Stimulated activated CD8-positive, alpha-beta memory T cell treated with anti-CD3 and anti-CD28 coated beads, Interleukin-7, amount 100 ng/mL, for 4 hours (primary cell): ENCODE results near the gene G3BP2.
"Not testable (repeated sequence)": the region's sequence is repeated elsewhere in the genome, so short reads cannot be mapped to it uniquely, and the experiment has no call there.

Experiments
- DNase-seq, 2 donors: peaks; one replicate each; pipeline ENCODE4 v3.0.0-alpha.2; 2020; ENCODE audit warnings: low read depth in 2 of 2

G3BP2 gene

DNA sequence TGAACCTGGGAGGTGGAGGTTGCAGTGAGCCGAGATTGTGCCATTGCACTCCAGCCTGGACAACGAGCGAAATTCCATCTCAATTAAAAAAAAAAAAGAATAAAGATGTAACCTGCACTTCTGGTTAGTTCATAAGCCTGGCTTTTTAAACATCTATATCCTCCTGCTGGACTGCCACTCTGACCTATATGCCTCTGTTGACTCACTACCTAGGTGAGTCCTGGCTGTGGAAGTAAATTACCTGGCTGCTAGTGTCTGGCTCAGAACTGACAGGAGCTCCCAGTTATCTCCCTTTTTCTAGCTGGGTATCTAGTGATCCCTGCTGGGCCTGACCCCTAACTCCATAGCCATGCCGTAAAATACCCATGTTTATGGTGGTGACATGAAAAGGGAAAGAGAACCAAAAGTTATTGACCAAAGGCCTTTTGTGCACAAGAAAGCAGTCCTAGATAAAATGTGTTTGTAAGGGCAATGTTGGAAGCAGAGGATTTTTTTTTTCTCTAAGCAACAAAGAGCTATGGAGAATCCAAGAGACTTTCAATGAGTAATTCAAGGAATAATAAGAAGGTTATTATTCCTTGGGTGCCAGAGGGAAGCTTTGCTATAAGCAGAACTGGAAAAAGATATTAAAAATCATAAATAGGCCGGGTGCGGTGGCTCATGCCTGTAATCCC is 10.4 kb upstream of the G3BP2 start:
- no peak for DNase-seq

GRCh38 chr4:75679876-75680575 is 6.8 kb upstream of the G3BP2 start:
- no peak for DNase-seq

DNA sequence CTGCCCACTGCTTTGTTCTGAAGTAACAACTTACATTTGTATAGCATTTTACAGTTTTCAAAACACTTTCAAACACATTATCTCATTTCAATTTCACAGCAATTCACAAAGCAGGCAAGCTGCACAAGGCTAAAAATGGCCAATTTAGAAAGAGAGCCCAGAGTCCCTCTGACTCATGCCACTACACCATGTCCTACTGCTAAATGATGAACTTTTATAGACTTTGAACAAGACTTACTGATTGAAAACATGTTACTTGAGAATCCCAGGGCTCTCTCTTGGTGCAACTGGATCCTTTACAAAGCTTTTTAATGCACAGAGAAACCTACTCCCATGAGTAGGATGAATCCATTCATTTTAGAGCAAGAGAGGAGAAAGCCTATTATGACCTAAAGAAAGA is 5.8 kb upstream of the G3BP2 start:
- DNase-seq = no peak

GRCh38 chr4:75678473-75678872 is 5.3 kb upstream of the G3BP2 start:
- DNase-seq = no peak

DNA sequence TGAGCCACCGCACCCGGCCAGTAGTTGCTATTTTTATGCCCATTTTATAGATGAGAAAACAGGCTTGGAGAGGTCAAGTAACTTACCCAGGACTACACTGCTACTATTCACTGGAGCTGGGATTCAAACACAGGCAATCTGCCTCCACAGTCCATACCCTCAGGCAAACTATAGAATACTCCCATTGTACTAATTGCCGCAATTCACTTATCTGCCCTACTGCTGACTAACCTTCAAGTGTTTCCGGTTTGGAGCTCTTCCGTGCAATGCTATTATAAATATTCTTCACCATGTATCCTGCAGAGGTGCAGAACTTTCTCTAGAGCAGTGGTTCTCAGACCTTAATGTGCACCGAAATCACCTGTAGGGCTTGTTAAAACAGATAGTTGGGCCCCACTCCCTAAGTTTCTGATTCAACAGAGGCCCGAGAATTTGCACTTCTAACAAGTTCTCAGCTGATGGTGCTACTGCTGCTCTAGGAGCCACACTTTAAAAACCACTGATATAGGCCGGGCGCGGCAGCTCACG is 1.9 kb upstream of the G3BP2 start:
- no peak for DNase-seq

- DNase-seq = no peak
Measured at GRCh38 chr4:75673959-75674328, 733 bp upstream of the G3BP2 start.

DNA sequence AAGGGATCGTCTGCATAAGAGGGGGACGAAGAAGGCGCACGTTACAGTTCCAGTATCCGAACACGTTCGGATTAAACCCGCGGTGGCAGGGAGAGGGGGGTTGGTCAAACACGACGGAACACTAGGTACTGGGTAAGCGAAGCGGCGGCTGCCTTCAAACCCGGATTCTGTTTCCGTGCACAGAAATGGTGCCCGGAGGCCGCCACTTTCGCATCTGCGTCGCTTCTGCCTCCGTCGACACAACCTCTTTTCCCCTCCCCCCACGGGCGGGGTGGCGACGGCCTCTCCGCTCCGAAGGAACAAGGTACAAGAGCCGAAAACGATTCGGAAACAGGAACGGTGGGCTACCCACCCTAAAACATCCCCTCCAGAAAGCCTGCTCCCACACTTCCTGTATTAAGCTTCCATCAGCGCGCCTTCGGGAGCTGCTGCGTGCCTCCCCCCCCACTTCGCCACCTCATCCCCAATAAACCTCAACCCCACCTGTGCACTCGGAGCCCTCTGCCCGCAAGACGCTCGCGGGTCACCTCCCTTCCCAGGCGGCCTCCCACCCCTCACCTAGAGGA is 667 bp downstream of the G3BP2 start:
- DNase-seq = peak; percentile 61 to 67

GRCh38 chr4:75671802-75672421 is 1.3 kb downstream of the G3BP2 start:
- no peak for DNase-seq

DNA sequence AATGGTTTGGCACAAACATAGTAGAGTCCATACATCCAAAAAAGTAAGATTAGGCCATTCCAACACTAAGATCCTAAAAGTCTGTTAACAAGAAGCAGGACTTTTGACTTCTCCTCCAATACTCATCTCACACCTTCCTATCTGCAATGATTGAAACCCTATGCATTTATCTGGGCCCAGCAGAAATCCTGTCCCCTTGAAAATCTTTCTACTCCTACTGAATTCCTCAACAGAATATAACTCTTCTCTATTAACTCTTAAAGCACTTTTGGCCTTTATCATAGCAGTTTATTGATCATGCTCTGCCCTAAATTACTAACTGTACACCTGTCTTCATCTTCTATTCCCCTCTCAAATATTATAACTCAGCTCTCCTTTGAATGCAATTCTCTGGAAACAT is 4.6 kb downstream of the G3BP2 start:
- DNase-seq = no peak

DNA sequence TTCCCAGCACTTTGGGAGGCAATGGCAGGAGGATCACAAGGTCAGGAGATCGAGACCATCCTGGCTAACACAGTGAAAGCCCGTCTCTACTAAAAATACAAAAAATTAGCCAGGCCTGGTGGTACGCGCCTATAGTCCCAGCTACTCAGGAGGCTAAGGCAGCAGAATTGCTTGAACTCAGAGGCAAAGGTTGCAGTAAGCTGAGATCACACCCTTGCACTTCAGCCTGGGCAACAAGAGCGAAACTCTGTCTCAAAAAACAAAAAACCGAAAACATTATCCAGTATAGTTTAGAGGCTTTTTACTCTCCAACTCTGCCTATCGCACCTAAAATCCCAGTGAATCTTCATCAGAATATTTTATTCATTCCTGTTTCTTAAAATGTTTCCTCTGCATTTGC is 5.6 kb downstream of the G3BP2 start:
- not testable (repeated sequence) for DNase-seq

DNA sequence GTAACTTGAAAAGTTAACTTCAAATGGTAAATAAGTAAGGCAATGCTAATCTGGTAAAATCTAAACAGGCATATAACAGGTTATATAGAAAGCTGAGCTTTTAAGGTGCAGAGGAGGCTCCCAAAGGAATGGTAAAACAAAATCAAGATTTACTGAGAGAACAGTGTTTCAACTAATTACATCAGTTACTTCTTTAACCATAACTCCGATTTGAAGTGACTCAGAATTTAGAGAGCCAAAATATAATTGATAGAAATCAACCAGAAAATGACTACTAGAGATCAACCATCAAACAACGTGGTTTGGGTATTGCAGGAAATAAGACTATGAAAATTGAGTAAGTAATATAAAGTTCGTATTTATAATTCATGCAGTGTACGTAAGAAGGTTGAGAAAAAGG is 6.9 kb downstream of the G3BP2 start:
- no peak for DNase-seq

- DNase-seq = not testable (repeated sequence)
Measured at GRCh38 chr4:75664604-75665003, 8.6 kb downstream of the G3BP2 start.

GRCh38 chr4:75662626-75663025 is 10.6 kb downstream of the G3BP2 start:
- DNase-seq = no peak

DNA sequence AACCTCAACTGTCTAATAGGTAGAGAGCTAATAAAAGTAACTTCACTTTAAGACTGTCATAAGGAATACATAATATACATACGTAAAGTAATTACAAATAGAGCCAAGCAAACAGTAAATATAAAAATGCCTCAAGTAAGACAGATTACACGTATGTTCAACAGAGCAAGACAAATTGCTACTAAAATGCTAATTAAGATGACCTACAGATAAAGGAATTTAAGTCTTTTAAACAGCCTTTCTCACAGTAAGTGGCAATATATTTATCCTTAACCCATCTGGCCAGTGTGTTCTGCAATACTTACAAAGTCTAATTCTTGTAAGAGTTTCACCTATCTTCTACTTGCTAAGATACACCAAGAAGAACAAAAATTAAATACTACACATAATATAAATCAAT is 12.7 kb downstream of the G3BP2 start:
- no peak for DNase-seq

DNA sequence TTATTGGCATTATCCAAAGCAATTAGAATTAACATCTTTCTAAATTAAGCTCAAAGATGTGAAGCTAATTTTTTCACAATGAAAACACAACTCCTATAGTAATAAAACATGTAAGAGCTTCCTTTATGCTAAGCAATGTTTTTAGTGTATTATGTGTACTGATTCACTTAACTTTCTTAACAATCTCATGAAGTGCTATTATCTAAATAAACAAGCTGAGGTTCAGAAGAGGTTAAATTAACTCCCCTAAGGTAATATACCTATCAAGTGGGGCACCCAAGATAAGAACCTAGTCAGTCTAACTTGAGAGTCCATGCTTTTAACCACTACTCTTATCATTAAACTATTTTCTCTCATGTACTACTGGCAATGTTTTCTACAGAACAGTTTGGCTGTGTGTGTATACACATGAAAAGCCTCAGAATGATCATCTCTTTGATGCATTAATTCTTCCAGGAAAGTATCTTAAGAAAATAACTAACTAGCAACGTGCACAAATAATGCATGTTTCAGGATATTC is 13.6 kb downstream of the G3BP2 start:
- no peak for DNase-seq

GRCh38 chr4:75658876-75659275 is 14.3 kb downstream of the G3BP2 start:
- no peak for DNase-seq

- DNase-seq = no peak
Measured at GRCh38 chr4:75655562-75655961, 17.6 kb downstream of the G3BP2 start.

DNA sequence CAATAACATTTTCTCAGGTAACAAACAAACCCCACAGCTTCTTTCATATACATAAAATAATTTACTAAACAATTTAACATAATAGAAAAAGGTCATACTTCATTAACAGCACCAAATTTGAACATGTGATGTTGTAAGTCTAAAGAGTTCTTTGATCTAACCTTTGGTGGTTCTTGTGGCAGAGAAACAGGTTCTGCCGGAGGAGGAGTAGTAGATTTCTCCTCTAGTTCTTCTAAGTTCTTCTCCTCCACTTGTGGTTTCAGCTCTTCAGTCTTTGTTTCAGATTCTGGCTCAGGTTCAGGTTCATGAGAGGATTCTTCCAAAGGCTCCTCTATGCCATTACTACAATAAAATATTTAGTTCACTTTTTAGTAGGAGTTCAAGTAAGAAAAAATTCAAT is 18.3 kb downstream of the G3BP2 start:
- no peak for DNase-seq

GRCh38 chr4:75653845-75654503 is 19.2 kb downstream of the G3BP2 start:
- no peak for DNase-seq

DNA sequence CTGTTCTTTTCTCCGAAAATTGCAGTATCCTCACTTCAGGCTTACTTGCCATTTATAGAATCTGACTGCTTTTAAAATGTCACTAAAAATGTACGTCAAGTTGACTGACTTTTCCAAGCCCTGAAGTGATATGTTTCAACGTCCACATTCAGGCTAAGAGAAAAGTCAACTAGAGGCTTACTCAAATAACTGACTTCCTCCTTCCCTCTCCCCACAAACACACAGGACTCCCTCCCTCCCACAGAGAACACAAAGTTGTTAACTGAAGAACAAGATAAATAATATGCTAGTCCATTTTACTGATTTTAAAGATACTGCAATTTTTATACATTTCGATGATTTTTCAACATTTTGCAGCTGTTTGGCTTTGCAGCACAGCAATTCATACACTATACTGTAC is 29.1 kb downstream of the G3BP2 start:
- no peak for DNase-seq

DNA sequence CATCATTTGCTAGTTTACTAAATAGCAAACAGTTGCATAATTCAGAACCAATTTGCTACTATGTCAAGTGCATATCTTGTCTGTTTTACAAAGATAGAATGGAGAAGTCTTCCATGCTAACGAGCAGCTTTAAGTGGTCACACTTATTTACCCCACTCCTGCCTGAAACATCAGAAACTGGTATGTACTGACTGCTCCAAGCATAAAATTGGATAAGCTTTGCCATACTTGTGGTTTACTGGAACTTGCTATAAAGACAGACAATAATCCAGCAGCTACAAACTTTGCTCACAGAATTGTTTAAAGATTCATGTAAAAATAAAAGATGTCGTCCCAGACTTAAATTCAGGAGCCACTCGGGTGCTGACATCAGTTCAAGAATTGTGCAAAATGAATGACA is 29.6 kb downstream of the G3BP2 start:
- DNase-seq = no peak

GRCh38 chr4:75639124-75639695 is 34.0 kb downstream of the G3BP2 start:
- no peak for DNase-seq
